Measurements from ENCODE around the gene GGT6.

The GGT6 gene

GRCh38 chr17:4519361-4519788 lies 41.0 kb downstream of the GGT6 start:
- no peak for DNase-seq

GRCh38 chr17:4518901-4519300 lies 41.5 kb downstream of the GGT6 start:
- DNase-seq: no peak

GRCh38 chr17:4516735-4517134 lies 43.6 kb downstream of the GGT6 start:
- DNase-seq: no peak

- no peak for DNase-seq
These were observed 44.9 kb downstream of the GGT6 start for GRCh38 chr17:4515501-4515900.

GRCh38 chr17:4514779-4515178 lies 45.6 kb downstream of the GGT6 start:
- DNase-seq: no peak

- no peak for DNase-seq
These were observed 46.2 kb downstream of the GGT6 start for GRCh38 chr17:4514206-4514605.

- no peak for DNase-seq
These were observed 47.0 kb downstream of the GGT6 start for GRCh38 chr17:4513113-4514032.

GRCh38 chr17:4512156-4513112 lies 47.9 kb downstream of the GGT6 start:
- no peak for DNase-seq

GRCh38 chr17:4511199-4511932 lies 49.0 kb downstream of the GGT6 start:
- DNase-seq: no peak

GRCh38 chr17:4510618-4510941 lies 49.8 kb downstream of the GGT6 start:
- DNase-seq: no peak

- no peak for DNase-seq
These were observed 50.3 kb downstream of the GGT6 start for GRCh38 chr17:4509923-4510617.

GRCh38 chr17:4509401-4509800 lies 51.0 kb downstream of the GGT6 start:
- DNase-seq: no peak

GRCh38 chr17:4508207-4508606 lies 52.2 kb downstream of the GGT6 start:
- DNase-seq: no peak

- DNase-seq: no peak
These were observed 52.8 kb downstream of the GGT6 start for GRCh38 chr17:4507361-4508111.
